Measurements from ENCODE around the gene TRIO.

The TRIO gene

GRCh38 chr5:14309878-14310531, 166.9 kb downstream of the TRIO start:
- no peak for TF ChIP-seq FOXP2 (optimal IDR thresholded peaks at IDR 0.05; ENCODE audit: borderline replicate concordance, extremely low read depth, extremely low read length, insufficient read depth)
- TF ChIP-seq SIN3A (IDR thresholded peaks at IDR 0.05; ENCODE audit: borderline replicate concordance, insufficient read depth, low read length) = no peak
- TF ChIP-seq TAF1 (IDR thresholded peaks at IDR 0.05; ENCODE audit: borderline replicate concordance, insufficient read depth, low read length) = no peak
- no peak for TF ChIP-seq REST (IDR thresholded peaks at IDR 0.05; ENCODE audit: insufficient read depth in 1 of 2, low read depth in 2 of 2, low read length in 2 of 2)
- no peak for TF ChIP-seq POLR2AphosphoS5 (IDR thresholded peaks at IDR 0.05; ENCODE audit: low read depth, low read length)

GRCh38 chr5:14310901-14311300, 167.8 kb downstream of the TRIO start:
- TF ChIP-seq POLR2AphosphoS5 (IDR thresholded peaks at IDR 0.05; ENCODE audit: low read depth, low read length) (no peak), TAF1 (IDR thresholded peaks at IDR 0.05; ENCODE audit: borderline replicate concordance, insufficient read depth, low read length) (no peak), SIN3A (IDR thresholded peaks at IDR 0.05; ENCODE audit: borderline replicate concordance, insufficient read depth, low read length) (no peak), FOXP2 (optimal IDR thresholded peaks at IDR 0.05; ENCODE audit: borderline replicate concordance, extremely low read depth, extremely low read length, insufficient read depth) (no peak), REST (IDR thresholded peaks at IDR 0.05; ENCODE audit: insufficient read depth in 1 of 2, low read depth in 2 of 2, low read length in 2 of 2) (no peak)

GRCh38 chr5:14313986-14314690, 171.0 kb downstream of the TRIO start:
- no peak for TF ChIP-seq REST (IDR thresholded peaks at IDR 0.05; ENCODE audit: insufficient read depth in 1 of 2, low read depth in 2 of 2, low read length in 2 of 2)
- no peak for TF ChIP-seq TAF1 (IDR thresholded peaks at IDR 0.05; ENCODE audit: borderline replicate concordance, insufficient read depth, low read length)
- TF ChIP-seq FOXP2 (optimal IDR thresholded peaks at IDR 0.05; ENCODE audit: borderline replicate concordance, extremely low read depth, extremely low read length, insufficient read depth) = no peak
- TF ChIP-seq POLR2AphosphoS5 (IDR thresholded peaks at IDR 0.05; ENCODE audit: low read depth, low read length) = no peak
- TF ChIP-seq SIN3A (IDR thresholded peaks at IDR 0.05; ENCODE audit: borderline replicate concordance, insufficient read depth, low read length) = no peak

GRCh38 chr5:14316471-14316870, 173.3 kb downstream of the TRIO start:
- TF ChIP-seq FOXP2 (optimal IDR thresholded peaks at IDR 0.05; ENCODE audit: borderline replicate concordance, extremely low read depth, extremely low read length, insufficient read depth) (no peak), REST (IDR thresholded peaks at IDR 0.05; ENCODE audit: insufficient read depth in 1 of 2, low read depth in 2 of 2, low read length in 2 of 2) (no peak), POLR2AphosphoS5 (IDR thresholded peaks at IDR 0.05; ENCODE audit: low read depth, low read length) (no peak), SIN3A (IDR thresholded peaks at IDR 0.05; ENCODE audit: borderline replicate concordance, insufficient read depth, low read length) (no peak), TAF1 (IDR thresholded peaks at IDR 0.05; ENCODE audit: borderline replicate concordance, insufficient read depth, low read length) (no peak)

Measured in PFSK-1 (cell line).